ENCODE results near the gene KRT32.
"Not testable (repeated sequence)": the region's sequence is repeated elsewhere in the genome, so short reads cannot be mapped to it uniquely, and the experiment has no call there.

KRT32 gene

GRCh38 chr17:41422586-41422985 is 44.6 kb downstream of the KRT32 start:
- not testable (repeated sequence) for DNase-seq

DNA sequence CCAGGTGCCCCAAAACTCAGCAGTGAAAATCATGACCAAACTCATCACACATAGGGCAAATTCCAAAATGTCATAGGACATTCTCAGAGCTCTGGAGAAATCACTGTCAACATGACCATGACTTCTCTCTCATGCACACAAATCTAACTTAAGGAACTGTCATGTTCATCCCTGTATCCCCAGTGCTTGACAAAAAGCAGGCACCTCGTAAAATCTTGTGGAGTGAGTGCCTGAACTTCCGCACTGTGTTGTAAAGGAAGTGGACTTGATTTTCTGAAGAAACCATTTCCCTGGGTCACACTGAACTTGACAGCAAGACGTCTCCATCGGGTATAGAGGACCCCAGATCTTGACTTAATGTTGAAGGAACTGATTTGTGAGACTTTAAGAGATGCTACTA is 45.6 kb downstream of the KRT32 start:
- no peak for DNase-seq

GRCh38 chr17:41421116-41421515 is 46.1 kb downstream of the KRT32 start:
- no peak for DNase-seq

DNA sequence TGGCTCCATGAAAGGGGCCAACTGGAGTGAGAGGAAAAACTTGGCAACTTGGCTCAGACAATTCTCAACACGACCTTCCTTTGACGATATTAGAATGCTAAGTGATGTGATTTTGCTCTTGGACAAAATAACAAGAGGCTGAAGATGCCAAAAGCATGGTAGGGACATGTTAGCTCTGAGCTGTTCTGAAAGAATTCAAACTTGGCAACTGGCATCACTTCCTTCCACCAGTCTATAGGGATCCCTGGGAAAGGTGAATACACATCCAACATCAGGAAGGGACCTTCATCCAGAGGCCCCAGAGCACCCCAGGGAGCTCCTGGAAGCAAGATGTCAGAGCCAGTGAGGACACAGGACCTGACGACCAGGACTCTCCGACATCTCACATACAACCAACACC is 47.1 kb downstream of the KRT32 start:
- no peak for DNase-seq

- no peak for DNase-seq
Measured at GRCh38 chr17:41419716-41420115, 47.5 kb downstream of the KRT32 start.

DNA sequence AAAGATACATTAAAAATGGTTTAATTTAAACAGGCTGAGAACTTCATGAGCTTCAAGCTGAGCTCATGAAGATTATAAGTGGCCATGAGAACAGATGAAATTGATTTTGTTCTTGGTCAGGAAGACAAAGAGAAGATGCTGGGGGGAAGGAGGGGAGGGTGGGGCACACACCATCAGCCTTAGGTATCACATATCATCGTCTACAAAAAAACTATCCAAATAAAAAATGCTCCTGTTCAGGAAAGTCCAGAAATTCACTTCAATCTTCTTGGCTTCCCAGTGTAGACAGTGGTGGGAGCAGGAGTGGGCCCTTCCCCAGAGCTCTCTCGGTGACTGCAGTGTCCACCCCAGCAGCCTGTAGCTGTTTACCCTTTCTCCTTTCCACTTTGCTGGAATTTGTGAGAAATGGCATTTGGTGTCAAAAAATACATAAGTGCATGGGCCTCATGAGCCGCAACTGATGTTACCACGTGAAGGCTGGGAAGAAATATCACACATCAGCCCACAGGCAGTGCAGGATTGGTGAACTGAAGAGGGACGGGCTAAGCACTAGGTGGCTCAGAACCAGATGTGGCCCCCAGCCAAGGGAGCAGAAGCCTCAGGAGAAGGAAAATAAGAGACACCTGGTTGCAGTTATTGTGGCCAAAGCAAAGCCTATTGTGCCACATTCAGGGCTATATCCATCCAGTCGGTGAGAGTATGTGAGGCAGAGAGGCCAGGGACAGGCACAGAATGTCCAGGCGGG is 48.9 kb downstream of the KRT32 start:
- DNase-seq, result no peak

DNA sequence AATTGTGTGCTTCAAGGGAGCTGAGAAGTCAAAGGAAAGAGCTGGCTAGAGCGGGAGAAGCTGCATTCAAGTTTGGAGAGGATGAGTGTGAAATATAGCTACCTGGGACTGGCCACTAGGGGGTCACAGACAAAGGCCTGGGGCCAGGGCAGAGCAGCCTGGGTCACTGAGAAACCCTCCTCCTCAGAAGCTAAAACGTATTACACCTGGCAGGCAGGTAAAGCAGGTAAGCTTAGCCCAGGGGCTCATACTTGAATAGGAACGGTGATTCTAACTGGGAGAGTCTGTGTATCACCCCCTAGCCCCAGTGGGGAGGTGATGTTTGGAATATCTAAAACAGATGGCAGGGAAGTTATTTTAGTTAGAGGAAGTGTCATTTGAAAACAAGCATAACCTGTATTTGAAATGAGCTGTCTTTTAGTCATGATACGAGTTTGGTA is 49.6 kb downstream of the KRT32 start:
- peak in 1 of 2 experiments; percentile 12 for DNase-seq

DNA sequence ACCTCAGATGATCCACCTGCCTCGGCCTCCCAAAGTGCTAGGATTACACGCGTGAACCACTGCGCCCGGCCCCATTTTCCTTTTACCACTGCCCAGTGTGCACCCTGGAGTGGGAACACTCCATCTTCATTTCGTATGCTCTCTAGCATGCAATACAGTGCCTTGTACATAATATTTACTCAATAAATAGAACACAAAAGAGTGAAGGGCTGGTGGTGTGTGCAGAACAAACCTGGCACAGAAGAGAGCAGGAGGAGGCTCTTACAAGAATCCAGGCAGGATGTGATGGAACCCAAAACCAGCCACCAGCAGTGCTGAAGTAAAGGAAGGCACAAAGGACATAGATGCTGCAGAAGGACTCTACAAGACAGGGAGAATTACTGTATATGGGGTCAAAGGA is 50.1 kb downstream of the KRT32 start:
- DNase-seq, result no peak

GRCh38 chr17:41416479-41416878 is 50.7 kb downstream of the KRT32 start:
- no peak for DNase-seq

- DNase-seq, result no peak
Measured at GRCh38 chr17:41415833-41416335, 51.3 kb downstream of the KRT32 start.

DNA sequence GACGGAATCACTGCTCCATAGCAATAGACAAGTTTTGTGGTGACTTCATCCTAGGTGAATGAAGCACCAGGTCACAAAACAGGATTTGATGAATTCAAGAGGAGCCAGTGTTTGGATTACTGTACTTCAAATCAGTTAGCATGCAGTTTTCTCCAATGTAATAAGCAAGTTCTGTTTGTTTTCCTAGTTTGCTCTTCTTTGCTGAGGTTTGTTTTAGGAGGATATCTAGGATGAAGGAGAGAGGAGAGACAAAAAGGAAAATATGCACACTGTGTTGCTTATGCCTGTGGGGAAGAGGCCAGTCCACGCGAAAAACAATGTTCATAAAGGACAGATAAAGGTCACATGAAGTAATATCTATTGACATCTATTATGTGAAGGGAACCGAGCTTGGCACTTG is 51.8 kb downstream of the KRT32 start:
- DNase-seq, result no peak

DNA sequence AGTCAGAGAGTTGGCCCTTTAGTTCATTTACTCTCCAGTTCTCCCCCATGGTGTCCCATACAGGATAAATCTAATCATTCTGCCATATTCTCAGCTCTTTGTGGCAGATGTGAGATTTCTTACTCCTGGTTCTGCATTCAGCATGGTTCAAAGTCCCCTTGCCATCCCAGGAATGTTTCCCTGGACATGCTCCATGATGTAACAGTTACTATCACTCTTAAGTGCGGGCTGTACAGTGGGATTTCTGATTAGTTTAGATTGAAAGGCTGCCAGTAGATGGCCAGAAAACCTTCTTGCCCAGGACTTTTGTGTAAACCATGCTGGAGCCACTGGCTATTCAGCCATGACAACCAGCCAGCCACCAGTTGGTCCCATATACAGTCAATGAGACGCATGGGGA is 53.2 kb downstream of the KRT32 start:
- no peak for DNase-seq

DNA sequence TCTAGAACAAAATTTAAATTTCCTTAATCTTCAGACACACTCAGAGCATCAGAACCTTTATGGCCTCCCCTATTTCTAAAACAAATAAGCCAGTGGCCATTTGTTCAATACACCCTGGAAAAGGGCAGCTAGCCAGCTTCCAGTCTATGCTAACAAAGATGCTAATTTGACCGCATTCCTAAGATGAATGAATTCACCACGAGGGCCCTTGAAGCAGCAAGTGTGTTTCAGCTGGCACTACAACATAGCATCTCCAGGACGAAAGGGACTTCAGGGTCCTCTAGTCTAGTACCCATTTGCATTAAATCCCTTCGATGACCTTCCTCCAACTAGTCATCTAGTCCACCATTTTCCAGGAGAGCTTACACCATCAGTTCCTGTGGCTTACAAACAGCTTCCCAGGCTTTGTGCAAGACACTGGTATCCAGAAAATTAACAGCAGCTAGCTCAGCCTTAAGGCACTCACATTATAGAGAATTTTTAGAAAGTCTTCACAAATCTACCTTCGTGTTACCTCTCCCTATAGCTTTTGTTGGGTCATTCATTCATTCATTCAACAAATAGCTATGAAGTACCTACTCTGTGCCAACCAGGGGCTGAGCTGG is 53.7 kb downstream of the KRT32 start:
- no peak for DNase-seq

- no peak for DNase-seq
Measured at GRCh38 chr17:41411072-41411840, 55.9 kb downstream of the KRT32 start.
